ENCODE results near the gene ZCCHC24. TPM values are rescaled to one million over a fixed set of nuclear protein-coding genes. Genes with fewer than 3 reads are reported as not detected.

Gene ZCCHC24
- total RNA-seq, 2 donors from 2014 or later, result 14.0 to 19.8 TPM

DNA sequence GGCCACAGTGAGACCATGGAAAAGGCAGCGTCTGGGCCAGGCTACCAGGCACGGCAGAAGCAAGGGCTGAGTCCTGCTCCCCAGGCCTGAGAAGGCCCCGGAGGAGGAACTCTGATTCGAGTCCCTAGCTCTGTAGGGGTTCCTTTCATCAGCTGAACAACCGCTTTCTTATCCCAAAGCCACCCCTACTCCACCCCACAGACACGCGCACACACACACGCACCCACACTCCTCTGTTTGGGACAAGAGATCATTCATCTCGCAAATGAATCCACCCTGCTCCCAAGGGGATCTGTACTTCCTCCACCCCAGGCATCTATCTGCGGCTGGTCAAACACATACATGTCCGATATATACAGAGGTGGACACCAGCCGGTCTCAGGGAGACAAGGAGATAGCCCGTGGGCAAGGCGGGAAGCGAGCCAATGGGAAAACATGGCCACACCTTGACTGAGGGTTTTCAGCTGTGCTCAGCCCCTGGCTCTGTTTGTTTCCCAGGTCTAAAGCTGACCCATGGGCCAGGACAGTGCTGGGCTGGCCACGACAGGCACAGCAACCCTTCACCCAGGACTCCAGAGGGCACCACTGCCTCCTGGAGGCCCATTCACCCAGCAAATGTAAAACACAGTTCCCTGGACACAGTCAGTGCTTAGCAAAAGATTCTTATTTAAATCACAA is 7.3 kb downstream of the ZCCHC24 start:
- Histone ChIP-seq H3K27ac (no peak overlapping the region), H3K4me1 (peaks cover 17% of the 10 kb centered on the region), H3K36me3 (replicated peaks in 1 of 2; ENCODE audit: insufficient read depth in 1 of 2, low read depth in 2 of 2) (no peaks in the 10 kb centered on the region), H3K9me3 (no peaks in the 10 kb centered on the region), H3K27me3 (no peaks in the 10 kb centered on the region), H3K4me3 (no peak overlapping the region)
- intact Hi-C loops (cut with DNase I), result no loop called here
- WGBS, 2 donors, result 78 to 81% methylated on average over 14 to 16 of the region's 16 CpGs
- TF ChIP-seq, protein P1, sequence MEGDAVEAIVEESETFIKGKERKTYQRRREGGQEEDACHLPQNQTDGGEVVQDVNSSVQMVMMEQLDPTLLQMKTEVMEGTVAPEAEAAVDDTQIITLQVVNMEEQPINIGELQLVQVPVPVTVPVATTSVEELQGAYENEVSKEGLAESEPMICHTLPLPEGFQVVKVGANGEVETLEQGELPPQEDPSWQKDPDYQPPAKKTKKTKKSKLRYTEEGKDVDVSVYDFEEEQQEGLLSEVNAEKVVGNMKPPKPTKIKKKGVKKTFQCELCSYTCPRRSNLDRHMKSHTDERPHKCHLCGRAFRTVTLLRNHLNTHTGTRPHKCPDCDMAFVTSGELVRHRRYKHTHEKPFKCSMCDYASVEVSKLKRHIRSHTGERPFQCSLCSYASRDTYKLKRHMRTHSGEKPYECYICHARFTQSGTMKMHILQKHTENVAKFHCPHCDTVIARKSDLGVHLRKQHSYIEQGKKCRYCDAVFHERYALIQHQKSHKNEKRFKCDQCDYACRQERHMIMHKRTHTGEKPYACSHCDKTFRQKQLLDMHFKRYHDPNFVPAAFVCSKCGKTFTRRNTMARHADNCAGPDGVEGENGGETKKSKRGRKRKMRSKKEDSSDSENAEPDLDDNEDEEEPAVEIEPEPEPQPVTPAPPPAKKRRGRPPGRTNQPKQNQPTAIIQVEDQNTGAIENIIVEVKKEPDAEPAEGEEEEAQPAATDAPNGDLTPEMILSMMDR (IDR thresholded peaks at IDR 0.05), result peak in 1 of 7 experiments; percentile 14
- no peak for TF ChIP-seq POLR2A (IDR thresholded peaks at IDR 0.05)
- ATAC-seq (peak; percentile 9), DNase-seq (no peak)

- Histone ChIP-seq H3K4me1 (peaks cover 10% of the 10 kb centered on the region), H3K4me3 (no peak overlapping the region), H3K36me3 (replicated peaks in 1 of 2; ENCODE audit: insufficient read depth in 1 of 2, low read depth in 2 of 2) (no peaks in the 10 kb centered on the region), H3K27ac (no peak overlapping the region), H3K27me3 (no peaks in the 10 kb centered on the region), H3K9me3 (no peaks in the 10 kb centered on the region)
- ATAC-seq (no peak), DNase-seq (no peak)
- WGBS, 2 donors, result 87 to 93% methylated on average over 11 to 12 of the region's 12 CpGs
- TF ChIP-seq, protein P1 (IDR thresholded peaks at IDR 0.05), result no peak
- no peak for TF ChIP-seq POLR2A (IDR thresholded peaks at IDR 0.05)
- intact Hi-C loops (cut with DNase I), result no loop called here
Measured at GRCh38 chr10:79437111-79437814, 8.2 kb downstream of the ZCCHC24 start.

DNA sequence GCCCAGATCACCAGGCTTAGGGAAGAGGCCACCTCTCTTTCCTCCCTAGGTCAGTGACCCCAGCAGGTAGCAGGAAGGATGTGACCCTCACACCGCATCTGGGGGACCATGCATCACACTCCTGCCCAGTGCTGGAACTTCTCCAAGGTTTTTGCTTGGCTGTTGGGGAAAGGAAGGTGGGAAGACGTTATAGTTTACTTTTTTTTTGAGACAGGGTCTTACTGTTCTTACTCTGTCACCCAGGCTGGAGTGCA is 8.6 kb downstream of the ZCCHC24 start:
- H3K27me3 ChIP-seq, result no peaks in the 10 kb centered on the region
- no peak overlapping the region for H3K4me3 ChIP-seq
- intact Hi-C loops (cut with DNase I), result no loop called here
- peaks cover 10% of the 10 kb centered on the region for H3K4me1 ChIP-seq
- H3K9me3 ChIP-seq, result no peaks in the 10 kb centered on the region
- TF ChIP-seq, protein P1 (IDR thresholded peaks at IDR 0.05), result no peak
- no peak for TF ChIP-seq POLR2A (IDR thresholded peaks at IDR 0.05)
- 74 to 80% methylated on average over 2 of the region's 2 CpGs for WGBS, 2 donors
- no peak overlapping the region for H3K27ac ChIP-seq
- no peaks in the 10 kb centered on the region for H3K36me3 ChIP-seq (replicated peaks in 1 of 2; ENCODE audit: insufficient read depth in 1 of 2, low read depth in 2 of 2)
- DNase-seq (no peak), ATAC-seq (no peak)

- H3K27me3 ChIP-seq, result no peaks in the 10 kb centered on the region
- no peak for ATAC-seq
- no peak overlapping the region for H3K4me3 ChIP-seq
- TF ChIP-seq POLR2A (IDR thresholded peaks at IDR 0.05), result no peak
- TF ChIP-seq, protein P1 (IDR thresholded peaks at IDR 0.05), result no peak
- WGBS, 2 donors, result 87 to 93% methylated on average over 11 to 17 of the region's 17 CpGs
- no peak for DNase-seq
- intact Hi-C loops (cut with DNase I), result no loop called here
- peaks cover 10% of the 10 kb centered on the region for H3K4me1 ChIP-seq
- H3K9me3 ChIP-seq, result no peaks in the 10 kb centered on the region
- H3K27ac ChIP-seq, result peak overlapping the region in 2 of 4 donors; percentile 12 to 19
- H3K36me3 ChIP-seq (replicated peaks in 1 of 2; ENCODE audit: insufficient read depth in 1 of 2, low read depth in 2 of 2), result no peaks in the 10 kb centered on the region
Measured at GRCh38 chr10:79436066-79436849, 9.2 kb downstream of the ZCCHC24 start.
